ENCODE measurements around the gene APOC4.

- TF ChIP-seq CTCF (IDR thresholded peaks at IDR 0.05) (peak; percentile 88), EZH2 (IDR thresholded peaks at IDR 0.05; ENCODE audit: borderline replicate concordance, insufficient read depth, low read depth, low read length, poor library complexity, severe bottlenecking) (no peak)
Observed at GRCh38 chr19:44951179-44952159, 9.4 kb downstream of the APOC4 start.

All from B cell (primary cell).